OCI-LY1 (cell line): ENCODE results near the gene MYEF2.

Source experiments
- H2AFZ ChIP-seq: fragments of 200-600 bp; sonication (generic), shearing (Covaris generic); 2 replicates; pipeline ENCODE4 v1.6.0; 2014; ENCODE audit warnings: antibody characterized with exemption, mild to moderate bottlenecking, low read length
- H3F3A ChIP-seq: fragments of 200-600 bp; sonication (generic), shearing (Covaris generic); 2 replicates; pipeline ENCODE4 v1.6.0; 2014; ENCODE audit warnings: mild to moderate bottlenecking, antibody characterized with exemption, low read length, moderate library complexity; ENCODE audit not compliant: insufficient read depth
- H3K27ac ChIP-seq: fragments of 200-600 bp; sonication (generic); 2 replicates; pipeline ENCODE4 v1.5.1; 2014; ENCODE audit warnings: low read length, mixed run types, mild to moderate bottlenecking, low read depth; ENCODE audit not compliant: poor library complexity, severe bottlenecking
- H3K27me3 ChIP-seq: fragments of 200-600 bp; sonication (generic); 2 replicates; pipeline ENCODE4 v1.6.0; 2014; ENCODE audit warnings: antibody characterized with exemption, mild to moderate bottlenecking, low read length, moderate library complexity; ENCODE audit not compliant: insufficient read depth
- H3K36me3 ChIP-seq: fragments of 200-600 bp; sonication (generic); 2 replicates; pipeline ENCODE4 v1.6.1; 2014; ENCODE audit warnings: mild to moderate bottlenecking, antibody characterized with exemption, low read length, moderate library complexity, mixed read lengths; ENCODE audit not compliant: insufficient read depth
- H3K4me1 ChIP-seq: fragments of 200-600 bp; sonication (generic); 2 replicates; pipeline ENCODE4 v1.5.1; 2014; ENCODE audit warnings: mild to moderate bottlenecking, low read length, moderate library complexity; ENCODE audit not compliant: insufficient read depth, severe bottlenecking
- H3K4me2 ChIP-seq: fragments of 200-600 bp; sonication (generic), shearing (Covaris generic); 2 replicates; pipeline ENCODE4 v1.6.1; 2014; ENCODE audit warnings: low read length
- H3K4me3 ChIP-seq: fragments of 200-600 bp; sonication (generic); 2 replicates; pipeline ENCODE4 v1.5.1; 2014; ENCODE audit warnings: low read length, low read depth, mild to moderate bottlenecking, mixed read lengths; ENCODE audit not compliant: poor library complexity, severe bottlenecking
- H3K79me2 ChIP-seq: fragments of 200-600 bp; shearing (Covaris generic); 2 replicates; pipeline ENCODE4 v1.6.1; 2016; ENCODE audit warnings: mixed run types, low read length, mixed read lengths; ENCODE audit not compliant: insufficient read depth
- H3K9ac ChIP-seq: fragments of 200-600 bp; sonication (generic), shearing (Covaris generic); 2 replicates; pipeline ENCODE4 v1.6.1; 2014; ENCODE audit warnings: mild to moderate bottlenecking, low read length, mixed read lengths
- H3K9me2 ChIP-seq: fragments of 200-600 bp; sonication (generic), shearing (Covaris generic); 2 replicates; pipeline ENCODE4 v1.6.1; 2014; ENCODE audit warnings: low read depth, mild to moderate bottlenecking, low read length, mixed read lengths
- H3K9me3 ChIP-seq: fragments of 200-600 bp; shearing (Covaris generic); 2 replicates; pipeline ENCODE4 v1.6.1; 2014; ENCODE audit warnings: low read length, mixed read lengths
- H4K20me1 ChIP-seq: fragments of 200-600 bp; sonication (generic), shearing (Covaris generic); 2 replicates; pipeline ENCODE4 v1.6.0; 2016; ENCODE audit warnings: mild to moderate bottlenecking, low read length; ENCODE audit not compliant: insufficient read depth
- CTCF ChIP-seq: fragments of 200-600 bp; sonication (generic), shearing (Covaris generic); IDR thresholded peaks from 2 replicates; pipeline ENCODE4 v1.5.1; 2017; ENCODE audit warnings: mild to moderate bottlenecking, antibody characterized with exemption, low read length, moderate library complexity, mixed read lengths
- EZH2 ChIP-seq: fragments of 200-600 bp; sonication (generic), shearing (Covaris generic); IDR thresholded peaks from 2 replicates; pipeline ENCODE4 v1.8.0; 2017; ENCODE audit warnings: borderline replicate concordance, mixed run types, mild to moderate bottlenecking, antibody characterized with exemption, low read length, moderate library complexity, mixed read lengths

MYEF2 gene

GRCh38 chr15:48090666-48091065 lies 87.4 kb downstream of the MYEF2 start:
- H3K9ac ChIP-seq, result no peak overlapping the region
- no peaks in the 10 kb centered on the region for H3K36me3 ChIP-seq
- H3K9me2 ChIP-seq, result no peaks in the 10 kb centered on the region
- H3K4me3 ChIP-seq, result no peak overlapping the region
- no peak overlapping the region for H3K27ac ChIP-seq
- no peaks in the 10 kb centered on the region for H3K4me1 ChIP-seq
- TF ChIP-seq EZH2 (no peak), CTCF (no peak)
- H3K27me3 ChIP-seq, result no peaks in the 10 kb centered on the region
- no peak overlapping the region for H3K4me2 ChIP-seq
- H3F3A ChIP-seq, result no peaks in the 10 kb centered on the region
- H3K79me2 ChIP-seq, result no peaks in the 10 kb centered on the region
- no peak overlapping the region for H2AFZ ChIP-seq
- H4K20me1 ChIP-seq, result no peaks in the 10 kb centered on the region
- no peaks in the 10 kb centered on the region for H3K9me3 ChIP-seq

- no peak overlapping the region for H3K27ac ChIP-seq
- H3K9me3 ChIP-seq, result no peaks in the 10 kb centered on the region
- TF ChIP-seq CTCF (no peak), EZH2 (no peak)
- H3K4me3 ChIP-seq, result no peak overlapping the region
- H3K27me3 ChIP-seq, result no peaks in the 10 kb centered on the region
- no peak overlapping the region for H2AFZ ChIP-seq
- no peaks in the 10 kb centered on the region for H4K20me1 ChIP-seq
- H3F3A ChIP-seq, result no peaks in the 10 kb centered on the region
- no peaks in the 10 kb centered on the region for H3K9me2 ChIP-seq
- no peak overlapping the region for H3K4me2 ChIP-seq
- no peaks in the 10 kb centered on the region for H3K4me1 ChIP-seq
- H3K79me2 ChIP-seq, result no peaks in the 10 kb centered on the region
- no peaks in the 10 kb centered on the region for H3K36me3 ChIP-seq
- no peak overlapping the region for H3K9ac ChIP-seq
Observed at GRCh38 chr15:48090115-48090514, 88.0 kb downstream of the MYEF2 start.

GRCh38 chr15:48089702-48090101 lies 88.4 kb downstream of the MYEF2 start:
- Histone ChIP-seq H3K9me2 (no peaks in the 10 kb centered on the region), H3K36me3 (no peaks in the 10 kb centered on the region), H4K20me1 (no peaks in the 10 kb centered on the region), H3K9ac (no peak overlapping the region), H3K9me3 (no peaks in the 10 kb centered on the region), H3K79me2 (no peaks in the 10 kb centered on the region), H3F3A (no peaks in the 10 kb centered on the region), H3K4me2 (no peak overlapping the region), H3K27ac (no peak overlapping the region), H2AFZ (no peak overlapping the region), H3K4me1 (no peaks in the 10 kb centered on the region), H3K4me3 (no peak overlapping the region), H3K27me3 (no peaks in the 10 kb centered on the region)
- TF ChIP-seq EZH2 (no peak), CTCF (no peak)
